Stomach (tissue), 9 donors: Measurements from ENCODE around the gene SRGAP2C. TPM values are rescaled to one million over a fixed set of nuclear protein-coding genes. Genes with fewer than 3 reads are reported as not detected.
"Not testable (repeated sequence)": the region's sequence is repeated elsewhere in the genome, so short reads cannot be mapped to it uniquely, and the experiment has no call there.

ENCODE experiments used
- DNase-seq, 2 donors: peaks; one replicate each; pipeline versions ENCODE4 v3.0.0 to v3.0.0-alpha.2; 2013 to 2019
- H3K27ac ChIP-seq, 5 donors: fragments of 200-600 bp in 4 of 5; sonication (generic) in 4 of 5; one replicate each; pipeline ENCODE4 v1.5.1; 2013 to 2019; ENCODE audit warnings: mild to moderate bottlenecking in 1 of 5, moderate library complexity in 1 of 5
- H3K27me3 ChIP-seq, 3 donors: fragments of 200-600 bp; sonication (generic); one replicate each; pipeline ENCODE4 v1.5.1; 2017 to 2019; ENCODE audit warnings: mixed run types in 1 of 3
- H3K36me3 ChIP-seq, 4 donors: fragments of 200-600 bp; sonication (generic); 1 replicate in 3 of 4; 2 replicates in 1 of 4; pipeline ENCODE4 v1.5.1; 2016 to 2019
- H3K4me1 ChIP-seq, 4 donors: fragments of 200-600 bp; sonication (generic); one replicate each; pipeline ENCODE4 v1.5.1; 2016 to 2019
- H3K4me3 ChIP-seq, 4 donors: fragments of 200-600 bp; sonication (generic) in 3 of 4; one replicate each; pipeline ENCODE4 v1.5.1; 2016 to 2019; ENCODE audit warnings: mild to moderate bottlenecking in 1 of 4
- H3K9me3 ChIP-seq, 4 donors: fragments of 200-600 bp; sonication (generic); one replicate each; pipeline ENCODE4 v1.5.1; 2016 to 2019
- WGBS, 5 donors: extraction: QIAGEN DNeasy Blood & Tissue Kit in 3 of 5; methylation state at CpG; one replicate each; pipeline versions ENCODE4 v1.1.5 to v1.1.7; 2013 to 2018; 5-methylcytosine and 5-hydroxymethylcytosine counted together
- intact Hi-C: fragments of 100-400 bp; cut with DNase I; formaldehyde crosslinking; loops from one replicate; pipeline ENCODE4 v1.15.1; 2023; ENCODE audit warnings: low total_unique reads
- polyA plus RNA-seq, 3 donors: library from polyadenylated mRNA; stranded (reverse); fragments of 200-250 nt; gene quantifications; one replicate each; pipeline ENCODE4 v1.2.3, GENCODE V29; 2013
- total RNA-seq, 5 donors: library from RNA; depleted of rRNA; stranded (reverse); fragments of >200 nt; gene quantifications; one replicate each; pipeline versions ENCODE4 v1.1.0 to v1.2.3, GENCODE V29; 2014 to 2016
- donor health status: healthy with polysubstance abuse.
- donor health status: Bipolar disorder and iron deficiency.
- donor health status: healthy.

SRGAP2C gene
- total and polyA plus RNA-seq, 8 donors: 2.3 to 17.6 (median 4.4) TPM

- H3K4me3 ChIP-seq, H3K36me3 ChIP-seq, H3K27me3 ChIP-seq, H3K27ac ChIP-seq, intact Hi-C loops, H3K4me1 ChIP-seq, H3K9me3 ChIP-seq: not testable (repeated sequence)
- peak; percentile 0 to 25 for DNase-seq
- WGBS, 5 donors: 28 to 80% (median 40%) methylated on average over 2 to 4 of the region's 11 CpGs; no CpG with 5 or more reads in 2 of the 5 donors
These were observed 133.0 kb downstream of the SRGAP2C start for GRCh38 chr1:121317491-121318468.

GRCh38 chr1:121318687-121319086, 133.9 kb downstream of the SRGAP2C start:
- H3K4me3 ChIP-seq, H3K27me3 ChIP-seq, DNase-seq, H3K27ac ChIP-seq, intact Hi-C loops, H3K4me1 ChIP-seq, H3K9me3 ChIP-seq, H3K36me3 ChIP-seq: not testable (repeated sequence)
- WGBS, 5 donors: 0 to 25% (median 14%) methylated on average over 1 of the region's 2 CpGs

- H3K9me3 ChIP-seq, H3K27ac ChIP-seq, intact Hi-C loops, H3K4me3 ChIP-seq, H3K36me3 ChIP-seq, DNase-seq, H3K4me1 ChIP-seq, H3K27me3 ChIP-seq: not testable (repeated sequence)
- whole genome bisulfite sequencing, 5 donors: no CpG with 5 or more reads among the region's 1 CpG
These were observed 136.9 kb downstream of the SRGAP2C start for GRCh38 chr1:121321660-121322059.

- H3K4me1 ChIP-seq, H3K36me3 ChIP-seq, intact Hi-C loops, H3K27ac ChIP-seq, H3K4me3 ChIP-seq, H3K27me3 ChIP-seq, H3K9me3 ChIP-seq, DNase-seq: not testable (repeated sequence)
These were observed 140.0 kb downstream of the SRGAP2C start for GRCh38 chr1:121324726-121325125.

- H3K27me3 ChIP-seq, intact Hi-C loops, H3K27ac ChIP-seq, DNase-seq, H3K9me3 ChIP-seq, H3K4me3 ChIP-seq, H3K36me3 ChIP-seq, H3K4me1 ChIP-seq: not testable (repeated sequence)
These were observed 147.4 kb downstream of the SRGAP2C start for GRCh38 chr1:121332141-121332540.

- H3K9me3 ChIP-seq, H3K4me1 ChIP-seq, DNase-seq, H3K27me3 ChIP-seq, H3K4me3 ChIP-seq, H3K36me3 ChIP-seq, intact Hi-C loops, H3K27ac ChIP-seq: not testable (repeated sequence)
- no CpG with 5 or more reads among the region's 8 CpGs for WGBS, 5 donors
These were observed 148.1 kb downstream of the SRGAP2C start for GRCh38 chr1:121332599-121333562.

GRCh38 chr1:121337958-121338357, 153.2 kb downstream of the SRGAP2C start:
- DNase-seq, H3K27me3 ChIP-seq, H3K27ac ChIP-seq, H3K4me3 ChIP-seq, H3K4me1 ChIP-seq, intact Hi-C loops, H3K9me3 ChIP-seq, H3K36me3 ChIP-seq: not testable (repeated sequence)
- WGBS, 5 donors: no CpG with 5 or more reads among the region's 1 CpG

- DNase-seq, H3K36me3 ChIP-seq, H3K4me1 ChIP-seq, H3K9me3 ChIP-seq, H3K4me3 ChIP-seq, H3K27ac ChIP-seq, H3K27me3 ChIP-seq, intact Hi-C loops: not testable (repeated sequence)
- no CpG with 5 or more reads among the region's 2 CpGs for WGBS, 5 donors
These were observed 154.8 kb downstream of the SRGAP2C start for GRCh38 chr1:121339611-121340010.

- H3K27ac ChIP-seq, H3K36me3 ChIP-seq, H3K9me3 ChIP-seq, H3K4me1 ChIP-seq, intact Hi-C loops, H3K27me3 ChIP-seq, DNase-seq, H3K4me3 ChIP-seq: not testable (repeated sequence)
- WGBS, 5 donors: 89 to 100% (median 94%) methylated on average over 1 to 2 of the region's 3 CpGs
These were observed 158.6 kb downstream of the SRGAP2C start for GRCh38 chr1:121343311-121343906.

- H3K4me3 ChIP-seq, H3K27ac ChIP-seq, H3K36me3 ChIP-seq, H3K9me3 ChIP-seq, H3K27me3 ChIP-seq, intact Hi-C loops, DNase-seq, H3K4me1 ChIP-seq: not testable (repeated sequence)
- no CpG with 5 or more reads among the region's 3 CpGs for WGBS, 5 donors
These were observed 159.6 kb downstream of the SRGAP2C start for GRCh38 chr1:121344355-121344754.

- H3K9me3 ChIP-seq, intact Hi-C loops, H3K4me1 ChIP-seq, H3K27me3 ChIP-seq, H3K4me3 ChIP-seq, H3K27ac ChIP-seq, DNase-seq, H3K36me3 ChIP-seq: not testable (repeated sequence)
- 73 to 98% (median 83%) methylated on average over 2 of the region's 3 CpGs for WGBS, 5 donors
These were observed 161.9 kb downstream of the SRGAP2C start for GRCh38 chr1:121346654-121347053.
